ENCODE data around the gene GPR85. TPM values are rescaled to one million over a fixed set of nuclear protein-coding genes. Genes with fewer than 3 reads are reported as not detected.
"Not testable (repeated sequence)": the region's sequence is repeated elsewhere in the genome, so short reads cannot be mapped to it uniquely, and the experiment has no call there.

Gene GPR85
- total and polyA plus RNA-seq, 4 donors, result 0.32 to 3.4 (median 1.5) TPM

DNA sequence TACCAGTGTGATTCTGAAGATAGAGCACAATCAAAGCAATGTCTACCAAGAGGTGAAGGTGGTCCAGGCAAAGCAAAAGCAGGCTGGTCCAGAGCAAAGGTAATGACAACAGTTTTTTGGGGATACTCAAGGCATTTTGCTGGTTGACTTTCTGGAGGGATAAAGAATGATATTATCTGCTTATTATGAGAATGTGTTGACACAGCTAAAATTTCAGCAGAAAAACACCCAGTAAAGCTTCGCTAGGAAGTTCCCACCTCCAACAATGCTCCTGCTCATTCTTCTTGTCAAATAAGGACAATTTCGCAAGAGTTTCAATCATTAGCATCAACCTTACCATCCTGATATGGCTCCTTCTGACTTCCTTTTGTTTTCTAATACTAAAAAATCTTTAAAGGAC lies 24.1 kb downstream of the GPR85 start:
- Histone ChIP-seq H3K9me3 (ENCODE audit: control insufficient read depth, low read length) (no peaks in the 10 kb centered on the region), H3K27ac (ENCODE audit: low read depth in 1 of 2, low read length in 2 of 2) (no peak overlapping the region), H3K4me3 (ENCODE audit: low read length in 2 of 2) (no peak overlapping the region), H3K4me1 (ENCODE audit: control insufficient read depth in 1 of 2, insufficient read depth in 2 of 2, low read length in 2 of 2) (no peaks in the 10 kb centered on the region), H3K27me3 (ENCODE audit: control insufficient read depth in 1 of 2, insufficient read depth in 2 of 2, low read length in 1 of 2) (peaks cover 0 to 2% of the 10 kb centered on the region in 2 donors), H3K36me3 (ENCODE audit: control insufficient read depth in 1 of 2, insufficient read depth in 2 of 2, low read length in 1 of 2) (no peaks in the 10 kb centered on the region)
- no peak for ATAC-seq (ENCODE audit: low FRiP score)
- no peak for DNase-seq
- intact Hi-C loops (cut with DNase I), result no loop called here
- WGBS, 2 donors, result 87 to 92% methylated on average over 2 of the region's 2 CpGs

DNA sequence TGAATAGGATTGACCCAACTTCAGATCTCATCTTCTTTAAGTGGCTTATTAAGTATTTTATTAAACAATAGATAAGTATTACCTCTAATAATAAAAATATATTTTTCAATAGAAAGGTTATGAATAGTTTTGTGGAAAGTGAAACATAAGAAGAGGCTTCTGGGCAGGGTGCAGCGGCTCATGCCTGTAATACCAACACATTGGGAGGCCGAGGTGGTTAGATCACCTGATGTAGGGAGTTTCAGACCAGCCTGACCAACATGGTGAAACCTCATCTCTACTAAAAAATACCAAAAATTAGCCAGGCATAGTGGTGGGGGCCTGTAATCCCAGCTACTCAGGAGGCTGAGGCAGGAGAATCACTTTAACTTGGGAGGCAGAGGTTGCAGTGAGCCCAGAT lies 26.5 kb downstream of the GPR85 start:
- ATAC-seq (ENCODE audit: low FRiP score), result no peak
- no peak overlapping the region for H3K27ac ChIP-seq (ENCODE audit: low read depth in 1 of 2, low read length in 2 of 2)

DNA sequence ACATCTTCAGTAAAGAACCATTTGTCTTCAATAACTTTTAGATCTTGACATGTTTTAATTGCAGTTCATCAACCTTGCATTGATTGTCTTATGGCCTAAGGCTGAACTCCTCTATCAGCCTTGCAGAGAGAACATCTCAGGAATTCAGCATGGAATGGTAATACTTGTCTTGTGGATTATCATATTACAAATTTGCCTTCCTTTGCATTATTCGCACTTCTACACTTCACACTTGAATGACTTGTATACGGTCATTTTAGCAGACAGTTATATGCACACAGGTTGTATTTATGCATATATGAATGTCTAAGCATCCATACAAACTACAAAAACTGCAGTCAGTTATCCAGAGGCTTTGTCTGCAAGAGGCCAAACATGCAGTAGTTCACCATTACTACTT lies 31.7 kb downstream of the GPR85 start:
- Histone ChIP-seq H3K36me3 (ENCODE audit: control insufficient read depth in 1 of 2, insufficient read depth in 2 of 2, low read length in 1 of 2) (no peaks in the 10 kb centered on the region), H3K4me3 (ENCODE audit: low read length in 2 of 2) (no peak overlapping the region), H3K9me3 (ENCODE audit: control insufficient read depth, low read length) (no peaks in the 10 kb centered on the region), H3K27me3 (ENCODE audit: control insufficient read depth in 1 of 2, insufficient read depth in 2 of 2, low read length in 1 of 2) (no peaks in the 10 kb centered on the region), H3K27ac (ENCODE audit: low read depth in 1 of 2, low read length in 2 of 2) (no peak overlapping the region), H3K4me1 (ENCODE audit: control insufficient read depth in 1 of 2, insufficient read depth in 2 of 2, low read length in 2 of 2) (no peaks in the 10 kb centered on the region)
- intact Hi-C loops (cut with DNase I), result no loop called here
- ATAC-seq (ENCODE audit: low FRiP score), result no peak
- no peak for DNase-seq
- 46 to 47% methylated on average over 2 of the region's 2 CpGs for WGBS, 2 donors

More for the DNA sequence above, 26.5 kb downstream of the GPR85 start:
- Histone ChIP-seq H3K9me3 (ENCODE audit: control insufficient read depth, low read length) (no peaks in the 10 kb centered on the region), H3K36me3 (ENCODE audit: control insufficient read depth in 1 of 2, insufficient read depth in 2 of 2, low read length in 1 of 2) (no peaks in the 10 kb centered on the region), H3K4me3 (ENCODE audit: low read length in 2 of 2) (no peak overlapping the region), H3K4me1 (ENCODE audit: control insufficient read depth in 1 of 2, insufficient read depth in 2 of 2, low read length in 2 of 2) (no peaks in the 10 kb centered on the region), H3K27me3 (ENCODE audit: control insufficient read depth in 1 of 2, insufficient read depth in 2 of 2, low read length in 1 of 2) (no peaks in the 10 kb centered on the region)
- DNase-seq, result no peak
- 90 to 92% methylated on average over 2 of the region's 2 CpGs for WGBS, 2 donors
- intact Hi-C loops (cut with DNase I), result no loop called here

DNA sequence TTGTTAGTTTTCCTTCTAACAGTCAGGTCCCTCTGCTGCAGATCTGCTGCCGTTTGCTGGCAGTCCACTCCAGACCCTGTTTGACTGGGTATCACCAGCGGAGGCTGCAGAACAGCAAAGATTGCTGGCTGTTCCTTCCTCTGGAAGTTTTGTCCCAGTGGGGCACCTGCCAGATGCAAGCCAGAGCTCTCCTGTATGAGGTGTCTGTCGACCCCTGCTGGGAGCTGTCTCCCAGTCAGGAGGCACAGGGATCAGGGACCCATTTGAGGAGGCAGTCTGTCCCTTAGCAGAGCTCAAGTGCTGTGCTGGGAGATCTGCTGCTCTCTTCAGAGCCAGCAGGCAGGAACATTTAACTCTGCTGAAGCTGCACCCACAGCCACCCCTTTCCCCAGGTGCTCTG lies 32.4 kb downstream of the GPR85 start:
- 72 to 83% methylated on average over 3 of the region's 3 CpGs for WGBS, 2 donors
- DNase-seq; intact Hi-C loops (cut with DNase I); H3K27ac ChIP-seq (ENCODE audit: low read depth in 1 of 2, low read length in 2 of 2); H3K4me3 ChIP-seq (ENCODE audit: low read length in 2 of 2); H3K27me3 ChIP-seq (ENCODE audit: control insufficient read depth in 1 of 2, insufficient read depth in 2 of 2, low read length in 1 of 2); ATAC-seq (ENCODE audit: low FRiP score); H3K9me3 ChIP-seq (ENCODE audit: control insufficient read depth, low read length); H3K4me1 ChIP-seq (ENCODE audit: control insufficient read depth in 1 of 2, insufficient read depth in 2 of 2, low read length in 2 of 2); H3K36me3 ChIP-seq (ENCODE audit: control insufficient read depth in 1 of 2, insufficient read depth in 2 of 2, low read length in 1 of 2): not testable (repeated sequence)

DNA sequence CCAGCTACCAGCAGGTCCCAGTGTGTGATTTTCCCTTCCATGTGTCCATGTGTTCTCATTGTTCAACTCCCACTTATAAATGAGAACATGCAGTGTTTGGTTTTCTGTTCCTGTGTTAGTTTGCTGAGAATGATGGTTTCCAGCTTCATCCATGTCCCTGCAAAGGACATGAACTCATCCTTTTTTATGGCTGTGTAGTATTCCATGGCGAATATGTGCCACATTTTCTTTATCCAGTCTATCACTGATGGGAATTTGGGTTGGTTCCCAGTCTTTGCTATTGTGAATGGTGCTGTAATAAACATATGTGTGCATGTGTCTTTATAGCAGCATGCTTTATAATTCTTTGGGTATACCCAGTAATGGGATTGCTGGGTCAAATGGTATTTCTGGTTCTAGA lies 37.4 kb downstream of the GPR85 start:
- H3K27ac ChIP-seq (ENCODE audit: low read depth in 1 of 2, low read length in 2 of 2); H3K4me3 ChIP-seq (ENCODE audit: low read length in 2 of 2); H3K4me1 ChIP-seq (ENCODE audit: control insufficient read depth in 1 of 2, insufficient read depth in 2 of 2, low read length in 2 of 2); DNase-seq; intact Hi-C loops (cut with DNase I); ATAC-seq (ENCODE audit: low FRiP score); H3K36me3 ChIP-seq (ENCODE audit: control insufficient read depth in 1 of 2, insufficient read depth in 2 of 2, low read length in 1 of 2); H3K27me3 ChIP-seq (ENCODE audit: control insufficient read depth in 1 of 2, insufficient read depth in 2 of 2, low read length in 1 of 2); H3K9me3 ChIP-seq (ENCODE audit: control insufficient read depth, low read length): not testable (repeated sequence)
- WGBS, 2 donors, result 91 to 95% methylated on average over 1 of the region's 1 CpG

DNA sequence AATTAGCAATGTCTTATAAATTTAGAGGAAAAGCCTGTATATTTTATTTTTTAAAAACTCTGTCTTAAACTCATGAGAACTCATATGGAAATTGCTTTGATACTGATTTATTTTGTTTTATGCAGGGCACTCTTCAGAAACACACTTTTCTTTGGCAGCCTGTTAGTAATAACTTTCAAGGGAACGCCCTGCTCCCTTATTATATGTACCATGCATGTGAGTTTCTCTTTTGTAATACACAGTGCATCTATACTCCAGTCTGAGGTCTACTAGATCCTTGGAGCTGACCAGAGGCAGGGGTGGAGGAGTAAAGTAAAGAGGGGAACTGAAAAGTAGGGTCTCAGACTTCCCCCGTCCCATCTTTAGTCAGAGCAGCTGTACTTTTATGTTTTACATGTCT lies 40.2 kb downstream of the GPR85 start:
- no peaks in the 10 kb centered on the region for H3K27me3 ChIP-seq (ENCODE audit: control insufficient read depth in 1 of 2, insufficient read depth in 2 of 2, low read length in 1 of 2)
- no peaks in the 10 kb centered on the region for H3K4me1 ChIP-seq (ENCODE audit: control insufficient read depth in 1 of 2, insufficient read depth in 2 of 2, low read length in 2 of 2)
- intact Hi-C loops (cut with DNase I), result no loop called here
- peaks cover 2% of the 10 kb centered on the region for H3K9me3 ChIP-seq (ENCODE audit: control insufficient read depth, low read length)
- H3K27ac ChIP-seq (ENCODE audit: low read depth in 1 of 2, low read length in 2 of 2), result no peak overlapping the region
- H3K36me3 ChIP-seq (ENCODE audit: control insufficient read depth in 1 of 2, insufficient read depth in 2 of 2, low read length in 1 of 2), result no peaks in the 10 kb centered on the region
- H3K4me3 ChIP-seq (ENCODE audit: low read length in 2 of 2), result no peak overlapping the region
- WGBS, 2 donors, result 23 to 42% methylated on average over 2 of the region's 2 CpGs
- DNase-seq (no peak), ATAC-seq (ENCODE audit: low FRiP score) (no peak)

DNA sequence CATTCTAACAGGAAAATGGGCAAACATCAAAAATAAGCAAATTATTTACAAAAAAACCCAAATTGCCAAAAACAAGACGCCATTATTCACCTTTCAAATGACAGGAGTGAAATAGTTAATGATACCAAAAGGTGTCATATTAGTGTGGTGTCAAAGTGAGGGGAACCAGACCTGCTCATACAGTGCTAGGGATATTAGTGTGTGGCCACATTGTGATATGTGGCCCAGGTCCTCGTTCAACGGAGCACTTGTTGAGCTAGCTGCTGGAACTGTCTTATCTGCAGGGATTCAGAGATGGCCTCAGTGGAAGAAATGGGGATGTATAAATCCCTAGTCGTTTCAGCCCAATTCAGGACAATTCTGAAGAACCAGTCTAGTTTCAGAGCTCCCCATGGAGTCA lies 41.2 kb downstream of the GPR85 start:
- Histone ChIP-seq H3K4me1 (ENCODE audit: control insufficient read depth in 1 of 2, insufficient read depth in 2 of 2, low read length in 2 of 2) (no peaks in the 10 kb centered on the region), H3K36me3 (ENCODE audit: control insufficient read depth in 1 of 2, insufficient read depth in 2 of 2, low read length in 1 of 2) (no peaks in the 10 kb centered on the region), H3K9me3 (ENCODE audit: control insufficient read depth, low read length) (peaks cover 2% of the 10 kb centered on the region), H3K4me3 (ENCODE audit: low read length in 2 of 2) (no peak overlapping the region), H3K27ac (ENCODE audit: low read depth in 1 of 2, low read length in 2 of 2) (no peak overlapping the region), H3K27me3 (ENCODE audit: control insufficient read depth in 1 of 2, insufficient read depth in 2 of 2, low read length in 1 of 2) (no peaks in the 10 kb centered on the region)
- no peak for ATAC-seq (ENCODE audit: low FRiP score)
- no peak for DNase-seq
- WGBS, 2 donors, result 41 to 45% methylated on average over 4 of the region's 4 CpGs
- intact Hi-C loops (cut with DNase I), result no loop called here

DNA sequence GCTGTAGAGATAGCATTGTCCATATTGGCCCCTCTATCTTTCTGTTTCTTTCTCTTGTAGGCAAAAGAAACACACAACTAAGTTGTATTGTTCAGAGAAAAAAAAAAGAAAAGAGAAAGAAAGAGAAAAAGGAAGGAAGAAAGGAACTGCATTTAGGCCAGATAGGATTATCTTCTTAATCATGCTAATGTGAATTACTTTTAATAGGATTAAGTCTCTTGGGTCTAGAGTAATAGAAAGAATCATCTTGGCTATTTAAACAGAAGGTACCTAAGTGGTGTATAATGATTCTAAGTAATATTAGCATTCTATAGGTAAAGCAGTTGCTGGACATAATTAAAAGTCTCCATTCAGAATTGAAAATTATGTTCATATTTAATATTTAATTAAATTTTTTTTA lies 42.2 kb downstream of the GPR85 start:
- intact Hi-C loops (cut with DNase I), result no loop called here
- Histone ChIP-seq H3K27ac (ENCODE audit: low read depth in 1 of 2, low read length in 2 of 2) (no peak overlapping the region), H3K27me3 (ENCODE audit: control insufficient read depth in 1 of 2, insufficient read depth in 2 of 2, low read length in 1 of 2) (no peaks in the 10 kb centered on the region), H3K36me3 (ENCODE audit: control insufficient read depth in 1 of 2, insufficient read depth in 2 of 2, low read length in 1 of 2) (no peaks in the 10 kb centered on the region), H3K9me3 (ENCODE audit: control insufficient read depth, low read length) (peaks cover 2% of the 10 kb centered on the region), H3K4me1 (ENCODE audit: control insufficient read depth in 1 of 2, insufficient read depth in 2 of 2, low read length in 2 of 2) (no peaks in the 10 kb centered on the region), H3K4me3 (ENCODE audit: low read length in 2 of 2) (no peak overlapping the region)
- DNase-seq, result no peak
- ATAC-seq (ENCODE audit: low FRiP score), result no peak

DNA sequence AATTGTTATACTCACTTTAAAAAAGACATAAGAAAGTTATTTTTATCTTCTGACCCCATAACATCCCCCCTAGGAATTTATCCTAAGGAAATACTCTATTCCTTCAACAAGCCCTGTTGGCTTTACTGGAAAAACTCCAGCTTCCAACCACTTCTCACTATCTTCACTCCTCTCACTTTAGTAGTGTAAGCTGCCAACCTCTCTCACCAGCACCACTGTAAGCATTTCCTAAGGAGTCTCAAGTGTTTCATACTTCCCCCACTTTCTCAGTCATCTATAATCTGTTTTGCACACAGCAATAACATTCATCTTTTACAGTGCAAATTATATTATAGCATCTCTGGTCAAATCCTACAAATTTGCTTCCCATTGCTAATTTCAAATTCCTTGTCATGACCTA lies 45.8 kb downstream of the GPR85 start:
- Histone ChIP-seq H3K27me3 (ENCODE audit: control insufficient read depth in 1 of 2, insufficient read depth in 2 of 2, low read length in 1 of 2) (no peaks in the 10 kb centered on the region), H3K27ac (ENCODE audit: low read depth in 1 of 2, low read length in 2 of 2) (no peak overlapping the region), H3K9me3 (ENCODE audit: control insufficient read depth, low read length) (peaks cover 2% of the 10 kb centered on the region), H3K4me1 (ENCODE audit: control insufficient read depth in 1 of 2, insufficient read depth in 2 of 2, low read length in 2 of 2) (no peaks in the 10 kb centered on the region), H3K36me3 (ENCODE audit: control insufficient read depth in 1 of 2, insufficient read depth in 2 of 2, low read length in 1 of 2) (no peaks in the 10 kb centered on the region), H3K4me3 (ENCODE audit: low read length in 2 of 2) (no peak overlapping the region)
- no peak for ATAC-seq (ENCODE audit: low FRiP score)
- intact Hi-C loops (cut with DNase I), result no loop called here
- DNase-seq, result no peak

All from aorta (tissue), 5 donors.